ENCODE measurements around the gene HPCAL1.

DNA sequence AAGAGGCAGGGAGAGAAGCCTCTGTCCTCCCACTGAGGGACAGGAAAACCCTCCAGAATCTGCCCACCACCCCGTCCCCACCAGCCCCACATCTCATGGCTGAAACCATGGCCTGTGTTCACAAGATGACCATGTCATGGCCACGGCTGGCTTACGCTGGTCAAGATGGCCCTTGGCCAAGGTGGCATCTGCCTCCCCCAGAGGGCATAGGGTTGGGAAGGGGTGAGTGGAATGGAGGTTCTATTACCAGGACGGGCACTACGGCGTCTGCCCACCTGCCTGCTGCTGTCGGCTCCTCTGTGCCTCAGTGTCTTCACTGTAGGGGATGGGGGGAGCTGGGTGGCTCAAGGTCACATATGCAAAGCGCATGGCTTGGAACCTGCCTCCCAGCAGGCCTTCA, 125.7 kb downstream of the HPCAL1 start:
- TF ChIP-seq, protein P1, sequence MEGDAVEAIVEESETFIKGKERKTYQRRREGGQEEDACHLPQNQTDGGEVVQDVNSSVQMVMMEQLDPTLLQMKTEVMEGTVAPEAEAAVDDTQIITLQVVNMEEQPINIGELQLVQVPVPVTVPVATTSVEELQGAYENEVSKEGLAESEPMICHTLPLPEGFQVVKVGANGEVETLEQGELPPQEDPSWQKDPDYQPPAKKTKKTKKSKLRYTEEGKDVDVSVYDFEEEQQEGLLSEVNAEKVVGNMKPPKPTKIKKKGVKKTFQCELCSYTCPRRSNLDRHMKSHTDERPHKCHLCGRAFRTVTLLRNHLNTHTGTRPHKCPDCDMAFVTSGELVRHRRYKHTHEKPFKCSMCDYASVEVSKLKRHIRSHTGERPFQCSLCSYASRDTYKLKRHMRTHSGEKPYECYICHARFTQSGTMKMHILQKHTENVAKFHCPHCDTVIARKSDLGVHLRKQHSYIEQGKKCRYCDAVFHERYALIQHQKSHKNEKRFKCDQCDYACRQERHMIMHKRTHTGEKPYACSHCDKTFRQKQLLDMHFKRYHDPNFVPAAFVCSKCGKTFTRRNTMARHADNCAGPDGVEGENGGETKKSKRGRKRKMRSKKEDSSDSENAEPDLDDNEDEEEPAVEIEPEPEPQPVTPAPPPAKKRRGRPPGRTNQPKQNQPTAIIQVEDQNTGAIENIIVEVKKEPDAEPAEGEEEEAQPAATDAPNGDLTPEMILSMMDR (IDR thresholded peaks at IDR 0.05), result no peak
- no peak for TF ChIP-seq POLR2AphosphoS5 (IDR thresholded peaks at IDR 0.05)
- TF ChIP-seq POLR2A (IDR thresholded peaks at IDR 0.05), result no peak

All from prostate gland (tissue), 2 donors.